ENCODE measurements around the gene PRDX2. TPM values are rescaled to one million over a fixed set of nuclear protein-coding genes. Genes with fewer than 3 reads are reported as not detected.
A peak's percentile ranks its signal among the peaks of the same experiment; 100 is the strongest.

The PRDX2 gene
- polyA plus RNA-seq, 1 of the 3 experiments (the other 2 are of a cell fraction) = 341 TPM

DNA sequence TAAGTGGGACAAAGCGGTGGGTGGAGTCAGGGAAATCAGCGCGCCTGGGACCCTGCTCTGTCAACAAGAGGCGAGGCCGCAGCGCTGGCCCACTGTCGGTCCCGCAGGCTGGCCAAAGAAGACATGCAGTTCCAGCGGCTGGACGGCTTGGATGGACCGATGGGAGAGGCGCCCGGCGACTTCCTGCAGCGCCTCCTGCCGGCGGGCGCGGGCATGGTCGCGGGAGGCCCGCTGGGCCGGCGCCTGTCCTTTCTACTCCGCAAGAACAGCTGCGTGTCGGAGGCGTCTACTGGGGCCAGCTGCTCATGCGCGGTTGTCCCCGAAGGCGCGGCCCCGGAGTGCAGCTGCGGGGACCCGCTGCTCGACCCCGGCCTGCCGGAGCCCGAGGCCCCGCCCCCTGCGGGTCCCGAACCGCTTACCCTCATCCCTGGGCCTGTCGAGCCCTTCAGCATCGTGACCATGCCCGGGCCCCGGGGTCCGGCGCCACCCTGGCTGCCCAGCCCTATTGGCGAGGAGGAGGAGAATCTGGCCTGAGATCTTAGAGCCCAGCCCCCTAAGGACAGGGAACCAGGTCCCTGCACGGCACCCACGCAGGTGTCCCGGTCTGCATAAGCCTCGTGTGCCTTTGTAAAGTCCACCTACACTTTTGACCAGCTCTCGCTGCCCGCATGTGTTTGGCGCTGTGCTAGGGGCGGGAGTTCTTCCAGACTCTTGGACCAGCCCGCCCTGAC, 43.9 kb downstream of the PRDX2 start (continued):
- TF ChIP-seq, protein P1, sequence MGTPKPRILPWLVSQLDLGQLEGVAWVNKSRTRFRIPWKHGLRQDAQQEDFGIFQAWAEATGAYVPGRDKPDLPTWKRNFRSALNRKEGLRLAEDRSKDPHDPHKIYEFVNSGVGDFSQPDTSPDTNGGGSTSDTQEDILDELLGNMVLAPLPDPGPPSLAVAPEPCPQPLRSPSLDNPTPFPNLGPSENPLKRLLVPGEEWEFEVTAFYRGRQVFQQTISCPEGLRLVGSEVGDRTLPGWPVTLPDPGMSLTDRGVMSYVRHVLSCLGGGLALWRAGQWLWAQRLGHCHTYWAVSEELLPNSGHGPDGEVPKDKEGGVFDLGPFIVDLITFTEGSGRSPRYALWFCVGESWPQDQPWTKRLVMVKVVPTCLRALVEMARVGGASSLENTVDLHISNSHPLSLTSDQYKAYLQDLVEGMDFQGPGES (IDR thresholded peaks at IDR 0.05; ENCODE audit: low read depth, low read length) = no peak
- no peak for TF ChIP-seq FOXJ3 (CRISPR knock-in tag; IDR thresholded peaks at IDR 0.05)
- no peak for TF ChIP-seq FOXM1 (IDR thresholded peaks at IDR 0.05; ENCODE audit: low read depth)
- TF ChIP-seq JUND (IDR thresholded peaks at IDR 0.05) = no peak
- TF ChIP-seq ELF1 (IDR thresholded peaks at IDR 0.05) = no peak
- TF ChIP-seq SMC3 (IDR thresholded peaks at IDR 0.05; ENCODE audit: low read depth, low read length) = peak; percentile 64
- TF ChIP-seq POLR2AphosphoS5 (IDR thresholded peaks at IDR 0.05; ENCODE audit: low read depth, low read length) = no peak
- no peak for TF ChIP-seq TEAD4 (IDR thresholded peaks at IDR 0.05; ENCODE audit: borderline replicate concordance, insufficient read depth)
- no peak for TF ChIP-seq TCF12 (IDR thresholded peaks at IDR 0.05)
- TF ChIP-seq SIN3A (IDR thresholded peaks at IDR 0.05; ENCODE audit: borderline replicate concordance, low read depth, low read length) = no peak; the same call in 1 of the 2 replicates
- TF ChIP-seq, protein P2, sequence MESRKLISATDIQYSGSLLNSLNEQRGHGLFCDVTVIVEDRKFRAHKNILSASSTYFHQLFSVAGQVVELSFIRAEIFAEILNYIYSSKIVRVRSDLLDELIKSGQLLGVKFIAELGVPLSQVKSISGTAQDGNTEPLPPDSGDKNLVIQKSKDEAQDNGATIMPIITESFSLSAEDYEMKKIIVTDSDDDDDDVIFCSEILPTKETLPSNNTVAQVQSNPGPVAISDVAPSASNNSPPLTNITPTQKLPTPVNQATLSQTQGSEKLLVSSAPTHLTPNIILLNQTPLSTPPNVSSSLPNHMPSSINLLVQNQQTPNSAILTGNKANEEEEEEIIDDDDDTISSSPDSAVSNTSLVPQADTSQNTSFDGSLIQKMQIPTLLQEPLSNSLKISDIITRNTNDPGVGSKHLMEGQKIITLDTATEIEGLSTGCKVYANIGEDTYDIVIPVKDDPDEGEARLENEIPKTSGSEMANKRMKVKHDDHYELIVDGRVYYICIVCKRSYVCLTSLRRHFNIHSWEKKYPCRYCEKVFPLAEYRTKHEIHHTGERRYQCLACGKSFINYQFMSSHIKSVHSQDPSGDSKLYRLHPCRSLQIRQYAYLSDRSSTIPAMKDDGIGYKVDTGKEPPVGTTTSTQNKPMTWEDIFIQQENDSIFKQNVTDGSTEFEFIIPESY (IDR thresholded peaks at IDR 0.05; ENCODE audit: borderline replicate concordance, low read depth) = no peak

DNA sequence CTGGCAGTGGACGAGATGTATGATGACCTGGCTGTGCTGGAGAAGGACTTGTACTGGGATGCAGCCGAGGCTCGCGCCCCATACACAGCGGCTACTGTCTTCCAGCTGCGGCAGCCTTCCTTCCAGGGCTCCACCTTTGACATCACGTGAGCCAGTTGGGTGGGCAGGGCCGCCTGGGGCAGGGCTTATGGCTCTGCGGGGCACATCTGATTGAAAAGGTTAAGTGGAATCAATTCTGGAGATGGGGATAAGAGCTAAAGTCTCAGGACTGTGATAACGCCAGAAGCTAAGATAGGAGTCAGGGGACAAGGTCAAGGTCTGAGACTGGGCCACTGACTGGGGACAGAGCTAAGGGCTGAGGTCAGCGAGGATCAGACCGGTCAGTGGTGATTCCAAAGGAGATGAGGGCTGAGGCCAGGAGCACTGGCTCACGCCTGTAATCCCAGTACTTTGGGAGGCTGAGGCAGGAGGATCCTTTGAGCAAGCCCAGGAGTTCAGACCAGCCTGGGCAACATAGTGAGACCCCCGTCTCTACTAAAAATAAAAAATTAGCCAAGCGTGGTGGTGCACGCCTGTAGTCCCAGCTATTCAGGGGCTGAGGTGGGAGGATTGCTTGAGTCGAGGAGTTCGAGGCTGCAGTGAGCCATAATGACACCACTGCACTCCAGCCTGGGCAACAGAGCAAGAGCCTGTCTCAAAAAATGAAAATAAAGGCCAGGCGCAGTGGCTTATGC, 45.3 kb downstream of the PRDX2 start:
- H3K9ac ChIP-seq = no peak overlapping the region
- no peak for TF ChIP-seq FOXJ3 (CRISPR knock-in tag; IDR thresholded peaks at IDR 0.05)
- no peak for TF ChIP-seq SMC3 (IDR thresholded peaks at IDR 0.05; ENCODE audit: low read depth, low read length)
- TF ChIP-seq EZH2phosphoT487 (IDR thresholded peaks at IDR 0.05; ENCODE audit: borderline replicate concordance, low read depth) = no peak
- no peak for TF ChIP-seq NFIC (IDR thresholded peaks at IDR 0.05; ENCODE audit: borderline replicate concordance)
- no peaks in the 10 kb centered on the region for H3K79me2 ChIP-seq (ENCODE audit: insufficient read depth)
- no peak overlapping the region for H3K27ac ChIP-seq (ENCODE audit: low read depth in 2 of 2, low read length in 1 of 2)
- no peaks in the 10 kb centered on the region for H3K9me3 ChIP-seq
- no peak overlapping the region for H3K4me2 ChIP-seq
- no peaks in the 10 kb centered on the region for H3K9me2 ChIP-seq
- CTCF ChIA-PET = interaction anchor here (1.0 to 17.5 kb wide), 4 partner anchors 13 to 910 kb away, joined by 3 to 321 read pairs (median 140); partner anchors contain the start of genes BEST2, GET3, JUNB and PRDX2
- over 99% methylated on average over 10 of the region's 19 CpGs for WGBS (ENCODE audit: low lambda C conversion rate)
- H4K20me1 ChIP-seq (ENCODE audit: insufficient read depth) = no peaks in the 10 kb centered on the region
- no peak overlapping the region for H2AFZ ChIP-seq (ENCODE audit: low read depth)
- H3K36me3 ChIP-seq (replicated peaks in 1 of 2; ENCODE audit: control insufficient read depth in 1 of 2, insufficient read depth in 2 of 2, low read length in 1 of 2) = no peaks in the 10 kb centered on the region
- peaks cover 24% of the 10 kb centered on the region for H3K27me3 ChIP-seq (ENCODE audit: insufficient read depth)
- peaks cover 15% of the 10 kb centered on the region for H3F3A ChIP-seq (replicated peaks; ENCODE audit: insufficient read depth)
- no peaks in the 10 kb centered on the region; a peak in 1 of 4 replicates for H3K4me1 ChIP-seq (ENCODE audit: control insufficient read depth in 1 of 2, insufficient read depth in 2 of 2, low read depth in 1 of 2, low read length in 1 of 2)
- H3K4me3 ChIP-seq (ENCODE audit: low read depth in 2 of 2, low read length in 1 of 2) = no peak overlapping the region
- POLR2A ChIA-PET = interaction anchor here (1.0 kb wide), 1 partner anchor 35 kb away, joined by 3 read pairs; the partner anchor contains the start of gene JUNB
- DNase-seq = no peak
